SKM-1 treated with dmso at 0.1 percent for 144 hours (cell line): ENCODE measurements around the gene DNAH8.

ENCODE experiments used
- DNase-seq: peaks from one replicate; lab custom pipeline; 2025; ENCODE audit not compliant: unreplicated experiment; lab: John Stamatoyannopoulos, UW

The DNAH8 gene

GRCh38 chr6:39003072-39003471 lies 288.0 kb downstream of the DNAH8 start:
- no peak for DNase-seq

GRCh38 chr6:39003492-39003891 lies 288.4 kb downstream of the DNAH8 start:
- no peak for DNase-seq

DNA sequence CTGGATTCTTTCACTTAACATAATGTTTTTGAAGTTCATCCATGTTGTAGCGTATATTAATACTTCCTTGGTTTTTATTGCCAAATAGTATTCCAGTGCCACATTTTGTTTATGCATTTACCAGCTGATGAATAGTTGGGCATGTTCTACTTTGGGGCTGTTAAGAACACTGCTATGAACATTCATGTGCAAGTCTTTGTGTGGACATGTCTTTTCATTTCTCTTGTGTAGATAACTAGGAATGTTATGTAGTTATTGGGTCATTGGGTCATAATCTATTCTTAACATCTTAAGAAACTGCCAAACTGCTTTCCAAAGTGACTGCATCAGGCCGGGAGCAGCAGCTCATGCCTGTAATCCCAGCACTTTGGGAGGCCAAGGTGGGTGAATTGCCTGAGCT lies 289.7 kb downstream of the DNAH8 start:
- DNase-seq, result no peak

- no peak for DNase-seq
Observed at GRCh38 chr6:39005774-39006173, 290.7 kb downstream of the DNAH8 start.

DNA sequence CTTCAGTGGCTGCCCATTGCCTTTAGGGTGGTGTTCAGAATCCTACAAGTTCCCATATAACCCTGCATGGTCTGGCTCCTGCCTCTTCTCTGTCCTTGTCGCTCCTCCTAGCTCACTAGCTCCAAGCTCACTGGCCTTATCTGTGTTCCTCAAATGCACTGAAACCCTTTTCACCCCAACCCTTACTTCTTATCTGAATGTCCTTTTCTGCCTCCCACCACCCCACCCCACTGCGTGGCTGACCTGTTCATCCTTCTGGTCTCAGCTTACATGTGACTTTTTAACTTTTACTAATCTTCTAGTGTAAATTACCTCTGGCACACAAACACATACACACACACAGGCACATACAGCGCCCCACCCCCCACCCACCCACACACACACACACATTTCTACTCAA lies 292.5 kb downstream of the DNAH8 start:
- DNase-seq, result no peak

DNA sequence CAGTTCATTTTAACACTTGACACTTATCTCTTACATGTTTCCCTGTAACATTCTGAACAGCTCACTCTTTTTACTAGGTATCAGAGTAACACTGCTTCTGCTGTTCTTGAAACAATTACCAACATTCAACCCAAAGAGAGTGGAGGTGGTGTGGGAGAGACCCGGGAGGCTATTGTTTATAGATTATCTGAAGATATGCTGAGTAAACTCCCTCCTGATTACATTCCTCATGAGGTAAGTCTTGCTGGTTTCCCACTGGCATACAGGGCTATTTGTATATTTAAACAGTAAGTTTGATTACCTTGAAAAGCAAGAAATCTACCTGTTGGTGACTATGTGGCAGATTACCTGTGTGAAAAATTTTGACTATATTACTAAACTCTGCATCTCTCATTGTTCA lies 293.6 kb downstream of the DNAH8 start:
- no peak for DNase-seq

DNA sequence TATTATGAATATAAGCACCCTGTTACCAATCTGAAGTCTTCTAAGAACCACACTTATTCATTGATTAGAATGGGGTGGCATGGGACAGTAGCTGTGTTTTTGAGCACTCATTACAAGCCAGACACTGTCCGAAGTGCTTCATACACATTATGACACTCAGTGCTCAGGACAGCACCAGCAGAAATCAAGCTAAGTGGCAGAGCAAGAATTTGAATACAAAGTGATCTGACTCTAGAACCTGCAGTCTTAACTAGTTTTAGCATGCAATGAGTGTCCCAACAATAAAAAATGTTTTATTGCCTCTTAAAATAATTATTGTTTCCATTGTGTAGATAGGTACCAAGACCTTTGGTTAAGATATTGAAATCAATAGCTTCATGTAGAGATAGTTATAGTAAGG lies 294.4 kb downstream of the DNAH8 start:
- DNase-seq, result no peak

GRCh38 chr6:39016839-39017546 lies 301.9 kb downstream of the DNAH8 start:
- no peak for DNase-seq

GRCh38 chr6:39017547-39017880 lies 302.4 kb downstream of the DNAH8 start:
- DNase-seq, result no peak

DNA sequence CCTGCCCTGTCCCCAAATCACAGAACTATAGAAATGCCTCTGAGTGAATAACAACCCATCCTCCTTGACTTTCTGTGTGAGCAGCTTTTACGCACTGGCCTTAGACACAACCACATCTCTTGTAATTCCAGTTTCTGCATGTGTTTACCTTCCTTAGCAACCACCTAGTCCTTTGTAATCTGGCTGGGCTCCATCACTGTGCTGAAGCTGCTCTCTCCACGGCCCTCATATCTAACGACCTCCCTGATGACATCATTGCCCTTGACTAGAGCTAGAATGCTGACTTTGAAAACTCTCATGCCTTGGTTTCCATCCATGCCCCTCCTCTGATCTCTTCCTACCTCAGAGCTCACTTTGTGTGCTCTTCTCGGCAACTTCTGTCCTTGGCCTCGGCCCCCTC lies 303.0 kb downstream of the DNAH8 start:
- no peak for DNase-seq

GRCh38 chr6:39020136-39020535 lies 305.0 kb downstream of the DNAH8 start:
- no peak for DNase-seq

DNA sequence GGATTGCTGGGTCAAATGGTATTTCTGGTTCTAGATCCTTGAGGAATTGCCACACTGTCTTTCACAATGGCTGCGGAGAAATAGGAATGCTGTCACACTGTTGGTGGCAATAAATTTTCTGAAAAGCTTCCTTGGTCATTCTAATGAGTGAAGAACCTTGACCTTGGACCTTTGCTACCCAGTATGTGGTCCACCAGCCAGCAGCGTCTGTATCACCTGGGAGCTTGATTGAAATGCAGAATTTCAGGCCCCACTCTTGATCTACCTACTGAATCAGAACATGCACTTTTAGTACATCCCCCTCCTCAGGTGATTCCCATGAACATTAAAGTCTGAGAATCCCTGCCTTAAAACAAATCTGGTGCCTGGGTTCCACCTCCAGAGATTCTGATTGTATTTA lies 305.9 kb downstream of the DNAH8 start:
- no peak for DNase-seq

- no peak for DNase-seq
Observed at GRCh38 chr6:39021779-39022178, 306.7 kb downstream of the DNAH8 start.

DNA sequence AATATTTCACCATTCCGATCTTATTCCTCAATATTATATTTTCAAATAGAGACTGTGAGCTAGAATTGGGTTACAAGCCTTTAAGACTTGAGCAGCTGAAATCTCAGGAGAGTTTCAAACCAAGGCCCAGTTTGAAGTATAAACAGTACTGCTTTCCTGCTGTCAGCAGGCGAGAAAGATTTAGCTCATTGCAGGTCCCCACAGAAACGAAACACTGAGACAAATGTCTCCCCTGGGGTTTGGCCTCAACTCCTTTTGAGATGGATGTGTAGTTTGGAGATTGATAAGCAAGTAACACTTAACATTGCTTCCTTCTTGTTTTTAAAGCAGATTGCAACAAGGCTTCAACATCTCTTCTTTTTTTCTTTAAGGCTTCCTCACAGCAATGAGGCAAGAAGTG lies 311.1 kb downstream of the DNAH8 start:
- DNase-seq, result no peak

DNA sequence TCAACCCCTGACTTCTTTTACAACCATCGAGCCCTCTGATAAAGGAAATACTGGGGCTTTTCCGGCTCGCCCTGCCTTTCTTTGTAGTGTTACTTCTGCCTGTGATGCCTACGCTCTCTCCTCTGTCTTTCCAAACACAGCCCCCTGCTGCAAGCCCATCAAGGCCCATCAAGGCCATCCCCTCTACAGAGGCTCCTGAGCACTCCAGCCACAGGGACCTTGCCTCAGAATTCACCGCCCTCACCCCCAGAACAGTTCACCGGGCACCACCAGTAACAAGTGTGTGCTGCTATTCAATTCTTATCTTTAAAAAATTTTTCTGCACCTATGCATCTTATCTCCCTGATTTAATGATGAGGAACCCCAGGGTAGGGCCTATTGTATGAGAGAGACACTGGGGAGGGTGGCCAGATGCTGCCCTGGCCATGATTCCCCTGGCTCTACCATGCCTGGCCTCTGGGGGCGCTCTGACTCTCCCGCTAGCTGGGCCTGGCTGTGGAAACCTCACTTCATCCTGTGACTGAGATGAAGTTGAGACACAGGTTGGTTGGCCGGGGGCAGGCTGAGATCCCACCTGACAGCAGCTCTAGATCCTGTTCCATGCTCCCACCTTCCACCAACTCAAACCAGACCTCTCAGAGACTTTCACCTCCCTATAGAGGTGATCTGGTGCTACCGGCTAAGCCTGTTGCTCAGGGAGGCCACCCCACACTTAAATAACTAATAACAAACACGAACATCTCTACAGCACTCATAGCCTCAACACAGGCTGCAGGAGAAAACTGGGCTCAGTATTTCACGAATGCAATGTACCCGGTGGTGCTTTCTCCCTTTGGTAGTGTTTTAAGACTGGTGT lies 314.3 kb downstream of the DNAH8 start:
- peak; percentile 36 for DNase-seq

DNA sequence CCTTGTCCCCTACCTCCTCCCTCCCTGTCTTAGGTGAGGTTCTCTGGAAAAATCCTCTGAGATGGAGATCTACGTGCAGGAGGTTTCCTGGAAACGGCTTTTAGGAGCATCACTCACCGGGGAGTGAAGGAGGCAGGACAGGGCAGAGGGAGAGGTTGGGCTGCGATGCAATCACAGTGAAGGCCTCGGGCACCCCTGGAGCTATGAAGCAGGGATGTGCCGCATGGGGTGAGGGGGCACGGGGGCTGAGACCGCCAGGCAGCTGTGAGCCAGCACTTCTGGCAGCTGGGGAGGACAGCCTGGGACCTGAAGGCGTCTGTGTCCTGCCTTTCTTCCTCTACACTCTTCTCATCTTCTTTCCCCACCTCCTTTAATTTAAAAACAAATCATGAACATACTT lies 320.6 kb downstream of the DNAH8 start:
- no peak for DNase-seq

GRCh38 chr6:39037082-39037508 lies 322.0 kb downstream of the DNAH8 start:
- DNase-seq, result no peak

DNA sequence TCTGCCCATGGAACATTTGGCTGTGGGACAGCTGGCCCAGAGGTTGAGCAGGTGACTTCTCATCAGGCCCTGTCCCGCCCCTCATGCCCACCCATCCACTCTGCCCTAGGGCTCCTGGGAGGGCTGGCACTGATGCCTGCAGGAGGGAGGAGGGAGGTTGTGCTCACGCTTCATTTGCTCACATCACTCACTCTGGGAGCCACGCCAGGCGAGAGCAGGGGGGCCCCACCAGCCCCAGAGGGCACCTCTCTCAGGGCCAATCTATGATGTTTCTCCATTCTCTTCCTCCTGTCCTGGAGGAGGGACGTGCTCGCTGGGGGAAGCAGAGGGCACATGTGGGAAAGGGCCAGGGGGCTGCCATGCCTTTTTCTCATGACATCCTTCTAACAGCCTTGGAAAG lies 322.6 kb downstream of the DNAH8 start:
- DNase-seq, result no peak

DNA sequence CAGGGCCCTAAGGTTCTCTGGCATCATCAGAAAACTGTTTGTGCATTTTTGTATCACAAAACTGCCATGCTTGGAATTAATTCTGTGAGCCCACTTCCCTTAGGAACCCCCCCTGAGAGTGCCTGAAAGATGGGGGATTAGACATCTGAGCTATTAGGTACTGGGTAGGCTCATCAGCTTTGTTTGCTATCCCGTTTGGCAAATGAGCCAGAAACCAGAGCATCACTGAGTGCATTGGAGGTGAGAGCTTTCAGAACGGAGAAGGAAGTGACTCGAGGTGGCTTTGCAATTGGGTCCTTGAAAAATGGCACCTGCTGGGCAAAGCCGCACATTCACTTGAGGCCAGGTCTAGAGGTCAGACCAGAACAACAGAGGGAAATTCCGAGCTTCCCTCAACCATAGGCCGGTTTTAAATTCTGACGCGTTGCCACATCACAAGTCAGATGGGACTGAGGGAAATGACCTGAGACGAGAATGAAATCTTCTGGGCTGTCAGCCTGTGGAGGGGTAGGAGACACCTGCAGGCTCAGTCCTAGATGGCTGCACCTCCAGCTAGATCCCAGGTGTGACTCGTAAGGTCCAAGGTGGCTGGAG lies 325.1 kb downstream of the DNAH8 start:
- DNase-seq, result no peak

DNA sequence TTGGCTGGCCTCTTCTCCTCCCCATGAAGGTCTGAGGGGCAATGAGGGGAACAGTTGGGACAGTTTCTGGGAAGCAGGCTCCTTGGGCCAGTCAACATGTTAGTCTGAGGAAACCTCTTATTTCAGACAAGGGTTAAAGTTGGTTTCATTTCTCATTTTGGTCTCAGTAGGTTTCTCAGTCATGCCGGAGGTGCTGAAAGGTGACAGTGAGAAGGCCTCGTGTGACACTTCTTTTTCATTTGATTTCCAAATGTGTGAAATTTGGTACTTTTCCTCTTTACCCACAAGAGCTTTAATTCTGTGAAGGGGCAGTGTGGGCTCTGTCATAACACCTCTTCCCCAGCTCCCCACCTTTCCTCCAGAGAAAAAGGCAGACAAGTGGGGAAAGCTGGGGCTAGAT lies 326.0 kb downstream of the DNAH8 start:
- no peak for DNase-seq

DNA sequence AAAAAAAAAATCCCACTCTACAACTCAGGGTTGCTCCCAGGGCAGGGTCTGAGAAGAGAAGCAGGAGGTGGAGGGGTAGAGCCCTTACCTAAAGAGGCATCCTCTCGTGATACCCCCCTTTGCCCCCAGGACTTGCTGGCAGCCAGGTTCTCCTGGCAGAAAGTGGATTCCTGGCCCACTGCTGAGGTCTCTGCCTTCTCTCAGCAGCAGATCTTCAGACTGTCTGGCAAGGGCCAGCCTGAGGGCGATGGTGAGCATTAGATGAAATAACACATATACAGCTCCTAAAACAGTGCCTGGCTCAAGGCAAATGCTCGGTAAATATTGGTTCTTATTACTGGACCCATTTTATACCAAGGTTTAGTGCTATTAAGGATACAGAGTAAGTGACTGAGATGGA lies 328.7 kb downstream of the DNAH8 start:
- no peak for DNase-seq

DNA sequence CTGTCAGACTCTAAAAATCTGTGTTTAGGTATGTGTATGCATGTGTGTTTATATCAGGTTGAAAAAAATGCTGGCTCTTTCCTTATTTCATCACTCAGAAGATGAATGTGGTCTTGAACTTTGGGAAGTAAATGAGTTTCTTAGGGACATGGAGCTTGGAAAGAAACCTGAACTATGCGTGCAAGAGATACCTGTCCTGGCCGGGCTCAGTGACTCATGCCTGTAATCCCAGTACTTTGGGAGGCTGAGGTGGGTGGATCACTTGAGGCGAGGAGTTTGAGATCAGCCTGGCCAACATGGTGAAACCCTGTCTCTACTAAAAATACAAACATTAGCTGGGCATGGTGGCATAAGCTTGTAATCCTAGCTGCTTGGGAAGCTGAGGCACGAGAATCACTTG lies 329.1 kb downstream of the DNAH8 start:
- no peak for DNase-seq
